Stimulated activated naive CD8-positive, alpha-beta T cell treated with anti-CD3 and anti-CD28 coated beads, Interleukin-15, amount 100 ng/mL, for 72 hours (primary cell): ENCODE results near the gene SLC9A7.

Source experiments
- ATAC-seq: fragments of 150-1000 bp; cut with Tn5 transposase; 2 replicates; pipeline ENCODE4 v1.10.0; 2021; ENCODE audit warnings: mild to moderate bottlenecking, moderate library complexity
- DNase-seq, 2 donors: peaks; one replicate each; pipeline ENCODE4 v3.0.0; 2021 to 2022
- H3K27ac Mint-ChIP-seq, 2 donors: one replicate each; pipeline ENCODE4 v1.8.0; 2022; ENCODE audit warnings: mild to moderate bottlenecking in 2 of 2, mixed read lengths in 2 of 2, moderate library complexity in 2 of 2
- H3K27me3 Mint-ChIP-seq: one replicate; pipeline ENCODE4 v1.8.0; 2022; ENCODE audit warnings: mixed read lengths
- H3K4me1 Mint-ChIP-seq: one replicate; pipeline ENCODE4 v1.8.0; 2022; ENCODE audit warnings: mild to moderate bottlenecking, mixed read lengths
- H3K4me3 Mint-ChIP-seq, 2 donors: one replicate each; pipeline ENCODE4 v1.8.0; 2022; ENCODE audit warnings: mild to moderate bottlenecking in 2 of 2, mixed read lengths in 2 of 2, moderate library complexity in 1 of 2
- H3K9me3 Mint-ChIP-seq, 2 donors: one replicate each; pipeline ENCODE4 v1.8.0; 2022; ENCODE audit warnings: mixed read lengths in 2 of 2

The SLC9A7 gene

GRCh38 chrX:46694549-46694948 is 64.4 kb downstream of the SLC9A7 start:
- peaks cover 5% of the 10 kb centered on the region for H3K4me1 Mint-ChIP-seq
- DNase-seq (no peak), ATAC-seq (no peak)
- H3K9me3 Mint-ChIP-seq = no peaks in the 10 kb centered on the region
- no peak overlapping the region for H3K4me3 Mint-ChIP-seq
- no peak overlapping the region for H3K27ac Mint-ChIP-seq
- no peaks in the 10 kb centered on the region for H3K27me3 Mint-ChIP-seq

GRCh38 chrX:46693149-46693548 is 65.8 kb downstream of the SLC9A7 start:
- DNase-seq (no peak), ATAC-seq (no peak)
- no peaks in the 10 kb centered on the region for H3K4me1 Mint-ChIP-seq
- no peaks in the 10 kb centered on the region for H3K9me3 Mint-ChIP-seq
- no peak overlapping the region for H3K27ac Mint-ChIP-seq
- H3K27me3 Mint-ChIP-seq = no peaks in the 10 kb centered on the region
- no peak overlapping the region for H3K4me3 Mint-ChIP-seq

- no peaks in the 10 kb centered on the region for H3K4me1 Mint-ChIP-seq
- H3K4me3 Mint-ChIP-seq = no peak overlapping the region
- no peaks in the 10 kb centered on the region for H3K27me3 Mint-ChIP-seq
- H3K9me3 Mint-ChIP-seq = no peaks in the 10 kb centered on the region
- ATAC-seq = no peak
- DNase-seq = no peak
- no peak overlapping the region for H3K27ac Mint-ChIP-seq
Observed at GRCh38 chrX:46690818-46691217, 68.1 kb downstream of the SLC9A7 start.

GRCh38 chrX:46687619-46688018 is 71.3 kb downstream of the SLC9A7 start:
- Mint-ChIP-seq H3K4me1 (no peaks in the 10 kb centered on the region), H3K27ac (no peak overlapping the region), H3K9me3 (no peaks in the 10 kb centered on the region), H3K4me3 (no peak overlapping the region), H3K27me3 (no peaks in the 10 kb centered on the region)
- ATAC-seq (no peak), DNase-seq (no peak)

DNA sequence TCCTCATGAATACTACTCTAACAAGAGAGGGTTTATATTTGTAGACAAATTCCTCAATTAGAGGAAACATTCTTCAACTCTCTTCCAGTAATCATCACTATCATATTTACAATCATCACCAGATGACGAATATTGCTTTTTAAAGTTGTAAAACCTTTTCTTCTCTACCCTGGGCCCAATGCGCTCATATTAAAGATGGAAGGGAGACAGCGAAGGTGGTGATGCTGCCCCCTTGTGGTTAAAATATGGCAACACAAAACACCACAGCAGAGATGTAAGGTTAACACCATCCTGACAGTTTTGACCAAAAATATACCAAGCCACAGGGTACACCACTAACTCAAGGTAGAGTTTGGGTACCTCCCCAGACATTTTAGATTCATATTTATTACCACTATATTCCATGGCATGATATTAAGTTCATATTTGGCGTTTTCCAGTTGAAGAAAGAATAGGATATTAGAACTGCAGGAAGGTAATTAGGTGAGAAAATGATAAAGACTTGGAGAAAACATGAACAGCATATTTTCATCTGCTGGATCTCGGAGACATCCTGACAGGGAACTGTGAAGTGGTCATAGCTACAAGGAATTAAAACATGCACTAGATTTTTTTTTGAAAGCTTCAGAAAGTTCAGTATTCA is 72.8 kb downstream of the SLC9A7 start:
- no peak overlapping the region for H3K27ac Mint-ChIP-seq
- H3K9me3 Mint-ChIP-seq = no peaks in the 10 kb centered on the region
- H3K27me3 Mint-ChIP-seq = no peaks in the 10 kb centered on the region
- peak; percentile 72 for ATAC-seq
- no peak overlapping the region for H3K4me3 Mint-ChIP-seq
- peak; percentile 28 to 32 for DNase-seq
- H3K4me1 Mint-ChIP-seq = no peaks in the 10 kb centered on the region

DNA sequence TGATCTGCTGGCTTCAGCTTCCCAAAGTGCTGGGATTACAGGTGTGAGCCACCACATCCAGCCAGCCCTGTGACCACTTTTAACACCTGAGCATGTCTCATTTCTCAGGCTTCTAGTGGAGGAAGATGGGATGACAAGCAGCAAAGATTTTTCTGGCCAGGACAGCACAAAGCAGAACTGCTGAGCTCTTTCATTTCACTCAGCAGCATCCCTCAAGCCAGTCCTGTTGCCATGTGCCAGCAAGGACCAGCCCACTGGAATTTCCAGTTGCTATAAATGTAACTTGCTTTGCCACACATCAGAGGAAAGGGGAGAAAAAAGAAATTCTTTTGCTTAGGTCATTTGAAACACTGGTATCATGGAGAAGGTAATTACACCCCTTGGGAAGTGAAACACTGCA is 75.9 kb downstream of the SLC9A7 start:
- H3K27me3 Mint-ChIP-seq = no peaks in the 10 kb centered on the region
- no peak for ATAC-seq
- no peaks in the 10 kb centered on the region for H3K9me3 Mint-ChIP-seq
- no peak for DNase-seq
- H3K4me3 Mint-ChIP-seq = no peak overlapping the region
- no peak overlapping the region for H3K27ac Mint-ChIP-seq
- no peaks in the 10 kb centered on the region for H3K4me1 Mint-ChIP-seq

DNA sequence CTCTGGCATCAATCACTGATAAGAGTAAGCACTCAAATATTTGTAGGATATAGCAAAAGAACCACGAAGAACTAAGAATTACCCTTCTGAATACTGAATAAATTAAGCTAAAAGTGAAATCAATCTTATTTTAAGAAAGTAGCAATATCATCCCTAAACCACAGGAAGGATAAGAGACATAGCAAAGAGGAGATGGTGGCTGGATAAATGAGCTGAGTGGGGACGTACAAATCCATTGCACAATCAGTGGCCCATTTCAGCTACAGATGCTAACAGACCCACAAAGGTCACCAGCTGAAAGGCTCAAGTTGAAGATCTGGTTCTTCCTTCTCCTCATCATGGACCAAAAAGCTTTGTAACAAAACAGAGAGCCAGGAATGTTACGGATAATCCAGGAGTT is 77.1 kb downstream of the SLC9A7 start:
- H3K27me3 Mint-ChIP-seq = no peaks in the 10 kb centered on the region
- no peak for ATAC-seq

GRCh38 chrX:46678232-46678631 is 80.7 kb downstream of the SLC9A7 start:
- Mint-ChIP-seq H3K4me1 (no peaks in the 10 kb centered on the region), H3K27ac (no peak overlapping the region), H3K9me3 (no peaks in the 10 kb centered on the region), H3K27me3 (no peaks in the 10 kb centered on the region), H3K4me3 (no peak overlapping the region)
- no peak for ATAC-seq
- no peak for DNase-seq

More for the DNA sequence above, 77.1 kb downstream of the SLC9A7 start:
- H3K9me3 Mint-ChIP-seq = no peaks in the 10 kb centered on the region
- H3K27ac Mint-ChIP-seq = no peak overlapping the region
- no peak for DNase-seq
- H3K4me3 Mint-ChIP-seq = no peak overlapping the region
- H3K4me1 Mint-ChIP-seq = no peaks in the 10 kb centered on the region

DNA sequence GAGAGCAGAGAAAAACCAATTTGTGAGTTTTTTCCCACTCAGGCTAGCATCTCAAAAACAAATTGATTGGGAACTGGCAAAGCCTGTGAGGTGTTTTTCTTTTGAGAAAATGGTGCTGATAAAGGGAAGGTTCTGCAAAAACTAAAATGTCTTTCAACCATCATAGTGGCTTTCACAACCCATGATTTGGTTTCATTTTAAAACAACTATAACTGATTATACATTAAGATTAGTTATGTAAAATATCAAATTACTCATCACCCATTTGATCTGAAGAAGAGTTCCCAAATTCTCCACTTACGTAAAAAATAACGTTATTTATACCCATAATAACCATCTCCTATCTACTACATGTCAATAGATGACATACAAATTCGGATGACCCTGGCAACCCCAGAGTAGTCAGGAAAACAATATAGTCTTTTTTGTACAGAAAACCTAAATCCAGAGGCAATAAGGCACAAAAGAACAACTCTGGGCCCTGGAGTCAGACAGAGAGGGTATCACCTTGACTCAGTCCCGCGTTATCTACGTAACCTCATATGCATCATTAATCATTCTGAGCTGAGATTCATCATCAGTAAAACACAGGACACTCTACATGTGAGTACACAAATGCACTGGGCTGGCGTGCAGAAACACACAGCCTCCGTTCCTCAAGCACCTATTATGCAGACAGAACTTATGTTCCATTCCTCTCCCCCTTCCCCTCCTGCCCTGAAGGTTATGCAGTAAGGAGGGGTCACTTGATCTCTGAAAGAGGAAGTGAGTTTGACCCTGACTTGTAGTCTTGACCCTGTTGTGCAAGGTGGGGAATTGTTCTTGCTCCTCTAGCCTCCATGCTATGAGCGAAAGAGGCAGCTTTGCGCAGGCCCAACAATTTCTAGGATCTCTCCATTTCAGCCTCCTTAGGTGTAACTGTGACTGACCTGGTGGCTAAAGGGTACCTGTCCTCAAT is 82.2 kb downstream of the SLC9A7 start:
- Mint-ChIP-seq H3K4me3 (no peak overlapping the region), H3K4me1 (no peaks in the 10 kb centered on the region), H3K27ac (no peak overlapping the region), H3K9me3 (no peaks in the 10 kb centered on the region), H3K27me3 (no peaks in the 10 kb centered on the region)
- no peak for ATAC-seq
- no peak for DNase-seq

- no peak overlapping the region for H3K27ac Mint-ChIP-seq
- H3K27me3 Mint-ChIP-seq = no peaks in the 10 kb centered on the region
- no peaks in the 10 kb centered on the region for H3K4me1 Mint-ChIP-seq
- no peak for ATAC-seq
- H3K9me3 Mint-ChIP-seq = no peaks in the 10 kb centered on the region
- no peak for DNase-seq
- no peak overlapping the region for H3K4me3 Mint-ChIP-seq
Observed at GRCh38 chrX:46673620-46674359, 85.1 kb downstream of the SLC9A7 start.

DNA sequence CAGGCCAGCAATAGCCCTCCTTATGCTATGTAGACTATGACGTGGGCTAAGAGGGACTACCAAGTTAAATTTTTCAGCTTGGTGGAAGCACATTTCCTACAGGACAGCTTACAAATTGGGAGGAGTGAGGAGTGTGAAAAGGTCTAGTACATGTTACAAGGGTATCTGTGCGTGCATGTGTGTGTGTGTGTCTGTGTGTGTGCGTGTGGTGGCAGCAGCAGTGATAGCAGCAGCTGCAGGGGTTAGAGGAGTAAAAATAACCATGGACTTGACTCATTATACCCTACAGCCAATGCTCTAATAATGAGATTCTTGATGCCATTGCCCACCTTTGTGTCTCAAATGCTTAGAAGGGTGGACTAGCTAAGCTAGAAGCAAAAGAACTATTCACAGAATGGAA is 88.6 kb downstream of the SLC9A7 start:
- no peaks in the 10 kb centered on the region for H3K27me3 Mint-ChIP-seq
- no peak overlapping the region for H3K27ac Mint-ChIP-seq
- no peaks in the 10 kb centered on the region for H3K9me3 Mint-ChIP-seq
- H3K4me1 Mint-ChIP-seq = peaks cover 6% of the 10 kb centered on the region
- ATAC-seq (no peak), DNase-seq (no peak)
- H3K4me3 Mint-ChIP-seq = no peak overlapping the region

DNA sequence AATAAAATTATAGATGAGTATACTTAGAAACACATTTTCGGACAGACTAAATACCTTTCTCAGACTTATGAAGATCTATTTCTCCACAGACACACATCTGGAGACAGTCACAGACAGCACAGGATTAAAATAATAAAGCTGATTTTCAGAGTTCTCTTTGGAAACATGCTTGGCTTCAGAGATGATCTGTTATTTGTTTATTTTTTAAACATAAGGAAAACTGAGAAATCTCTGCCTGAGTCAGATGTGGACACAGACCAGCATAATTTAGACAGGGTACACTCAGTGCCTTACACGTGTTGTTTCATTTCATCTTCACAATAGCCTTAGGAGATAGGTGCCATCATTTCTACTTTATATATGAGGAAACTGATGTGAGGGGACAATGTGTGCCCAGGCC is 92.1 kb downstream of the SLC9A7 start:
- DNase-seq (no peak), ATAC-seq (no peak)
- no peak overlapping the region for H3K4me3 Mint-ChIP-seq
- H3K9me3 Mint-ChIP-seq = no peaks in the 10 kb centered on the region
- no peak overlapping the region for H3K27ac Mint-ChIP-seq
- peaks cover 12% of the 10 kb centered on the region for H3K4me1 Mint-ChIP-seq
- H3K27me3 Mint-ChIP-seq = no peaks in the 10 kb centered on the region

DNA sequence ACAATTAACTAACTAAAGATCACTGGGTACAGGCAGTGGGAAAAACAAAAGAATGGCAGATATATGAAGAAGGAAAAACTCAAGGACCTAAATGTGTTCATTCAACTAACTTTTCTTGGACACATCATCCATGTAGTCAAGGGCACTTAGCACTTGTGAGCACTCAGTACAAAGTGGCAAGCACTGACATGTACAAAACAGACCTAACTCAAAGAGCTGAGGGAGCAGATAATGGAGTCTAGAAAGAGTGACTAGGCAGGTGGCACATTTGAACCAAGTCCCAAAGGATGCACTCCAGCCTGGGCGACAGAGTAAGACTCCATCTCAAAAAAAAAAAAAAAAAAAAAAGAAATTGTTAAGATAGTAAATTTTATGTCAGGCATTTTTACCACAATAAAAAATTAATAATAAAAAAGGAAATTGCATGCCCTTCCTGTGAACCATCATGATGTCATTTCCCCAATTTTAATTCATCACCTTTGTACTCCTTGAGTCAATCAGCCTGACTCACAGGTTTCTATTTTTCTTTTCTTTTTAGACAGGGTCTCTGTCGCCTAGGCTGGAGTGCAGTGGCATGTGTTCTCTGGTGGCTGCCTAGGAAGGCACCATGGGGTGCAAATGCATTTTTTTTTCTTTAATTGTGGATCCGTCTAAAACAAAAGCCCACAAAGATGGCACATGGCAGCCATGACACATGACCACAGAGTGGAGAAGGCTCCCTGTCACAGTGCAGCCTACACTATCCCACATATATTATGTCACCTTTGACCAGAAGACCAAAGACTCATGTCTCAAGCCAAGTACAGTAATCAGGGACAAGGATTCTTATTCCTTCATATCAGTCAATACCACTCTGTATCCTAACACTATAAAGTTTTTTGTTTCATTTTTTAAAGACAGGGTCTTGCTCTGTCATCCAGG is 93.4 kb downstream of the SLC9A7 start:
- Mint-ChIP-seq H3K4me1 (peaks cover 12% of the 10 kb centered on the region), H3K9me3 (no peaks in the 10 kb centered on the region), H3K27ac (no peak overlapping the region), H3K4me3 (no peak overlapping the region), H3K27me3 (no peaks in the 10 kb centered on the region)
- DNase-seq (no peak), ATAC-seq (peak; percentile 74)

DNA sequence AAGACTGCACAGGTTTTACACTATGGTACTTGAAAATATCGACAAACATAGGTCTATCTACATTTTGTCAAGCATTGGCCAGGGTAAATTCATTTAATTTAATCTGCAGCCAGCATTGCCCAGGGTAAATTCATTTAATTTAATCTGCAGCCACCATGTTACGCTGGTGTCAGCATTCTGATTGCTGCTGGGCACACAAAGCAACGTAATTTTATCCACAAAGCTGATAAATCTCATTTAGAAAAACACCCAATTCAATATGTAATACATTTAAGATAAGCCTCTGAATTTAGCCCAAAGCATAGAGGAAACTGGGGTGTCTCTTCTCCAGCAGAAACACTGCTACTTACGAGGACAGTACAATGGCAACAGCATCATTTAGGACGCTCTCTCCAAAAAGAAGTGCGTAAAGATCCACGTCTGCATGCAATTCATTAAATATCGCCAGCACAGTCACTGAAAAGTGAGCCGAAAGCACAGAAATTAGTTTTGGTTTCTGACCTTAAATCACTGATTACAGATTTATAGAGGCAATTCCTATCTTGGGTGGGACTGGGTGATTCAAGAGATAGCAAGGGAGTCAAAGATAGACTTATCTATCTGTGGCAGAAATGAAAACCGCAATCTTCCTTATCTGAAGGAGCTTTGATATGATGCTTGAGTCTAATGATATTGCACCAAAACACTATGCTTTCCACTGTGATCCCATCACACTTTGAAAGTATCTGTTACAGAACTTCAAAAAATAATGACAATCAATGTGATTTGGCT is 96.5 kb downstream of the SLC9A7 start:
- no peak overlapping the region for H3K4me3 Mint-ChIP-seq
- H3K9me3 Mint-ChIP-seq = no peaks in the 10 kb centered on the region
- H3K27ac Mint-ChIP-seq = no peak overlapping the region
- H3K27me3 Mint-ChIP-seq = no peaks in the 10 kb centered on the region
- DNase-seq = no peak
- H3K4me1 Mint-ChIP-seq = peaks cover 12% of the 10 kb centered on the region
- ATAC-seq = no peak
